ENCODE data around the gene FUZ. TPM values are rescaled to one million over a fixed set of nuclear protein-coding genes. Genes with fewer than 3 reads are reported as not detected.

Gene FUZ
- total and polyA plus RNA-seq, 2 of the 8 experiments (the other 6 are each of a cell fraction or from before 2014, with no cell fraction given): 28.4 to 33.9 TPM

- Histone ChIP-seq H3K4me3 (ENCODE audit: extremely low read depth in 1 of 4, insufficient read depth in 2 of 4, low read depth in 3 of 4, low read length in 4 of 4) (peak overlapping the region; percentile 40 to 61 (median 52)), H2BK5ac (ENCODE audit: low read depth, low read length) (peak overlapping the region; percentile 78), H4K91ac (replicated peaks; ENCODE audit: insufficient read length, low read length) (no peak overlapping the region), H3K27me3 (replicated peaks in 1 of 4; ENCODE audit: control insufficient read depth in 3 of 4, extremely low read depth in 1 of 4, insufficient read depth in 3 of 4, low read length in 3 of 4) (no peaks in the 10 kb centered on the region), H4K20me1 (replicated peaks in 1 of 2; ENCODE audit: control insufficient read depth in 1 of 2, insufficient read depth in 2 of 2, low read length in 2 of 2) (peaks cover 0 to 9% of the 10 kb centered on the region in 2 experiments), H3K18ac (ENCODE audit: extremely low read depth, low read length) (peak overlapping the region; percentile 88), H3K23me2 (ENCODE audit: low read depth, low read length) (peaks cover 2% of the 10 kb centered on the region; the same call in 1 of the 2 replicates), H2BK20ac (ENCODE audit: low read length) (no peak overlapping the region), H2BK12ac (ENCODE audit: low read depth, low read length) (peak overlapping the region; percentile 85; the same call in 1 of the 2 replicates), H3K9ac (replicated peaks in 1 of 4; ENCODE audit: extremely low read depth in 1 of 4, low read depth in 3 of 4, low read length in 3 of 4) (peak overlapping the region in 3 of 4 experiments; percentile 54 to 62 (median 58); a peak in 6 of 7 replicates), H3K36me3 (ENCODE audit: control insufficient read depth in 2 of 4, insufficient read depth in 4 of 4, low read length in 3 of 4) (peaks cover 0 to 3% (median 1%) of the 10 kb centered on the region in 4 experiments; a peak in 6 of 8 replicates), H3K4me2 (ENCODE audit: insufficient read depth in 1 of 2, low read depth in 2 of 2, low read length in 2 of 2) (peak overlapping the region; percentile 68 to 93), H3K27ac (ENCODE audit: low read depth, low read length) (no peak overlapping the region; the same call in 1 of the 2 replicates), H3K4me1 (replicated peaks in 1 of 4; ENCODE audit: control insufficient read depth in 3 of 4, insufficient read depth in 4 of 4, low read length in 3 of 4) (peaks cover 6 to 17% (median 12%) of the 10 kb centered on the region in 4 experiments), H3K56ac (replicated peaks; ENCODE audit: insufficient read length, low read depth, low read length) (no peak overlapping the region), H2AFZ (ENCODE audit: low read length) (no peak overlapping the region), H2BK120ac (replicated peaks; ENCODE audit: low read depth, low read length) (peak overlapping the region; percentile 4), H4K5ac (ENCODE audit: insufficient read length, low read depth, low read length) (no peak overlapping the region), H3K79me1 (ENCODE audit: low read depth, low read length) (0 out of 2 replicates have a peak, but pooled peaks cover 2% of the 10 kb centered on the region), H3K79me2 (ENCODE audit: control insufficient read depth in 1 of 2, insufficient read depth in 2 of 2, low read length in 2 of 2) (no peaks in the 10 kb centered on the region), H2BK15ac (ENCODE audit: low read length) (no peak overlapping the region), H4K8ac (ENCODE audit: extremely low read depth, insufficient read depth, low read length) (no peak overlapping the region; the same call in 1 of the 2 replicates), H3K4ac (replicated peaks; ENCODE audit: insufficient read length, low read depth, low read length) (no peak overlapping the region), H3K23ac (ENCODE audit: insufficient read length) (no peak overlapping the region), H3K9me3 (ENCODE audit: insufficient read depth in 2 of 2, low read depth in 1 of 2, low read length in 1 of 2) (no peaks in the 10 kb centered on the region), H3K14ac (ENCODE audit: insufficient read length) (no peak overlapping the region), H2AK5ac (ENCODE audit: low read depth, low read length) (no peak overlapping the region)
- WGBS, 2 experiments (ENCODE audit: extremely low coverage in 1 of 2, insufficient coverage in 1 of 2, insufficient read length in 1 of 2, insufficient replicate concordance in 2 of 2, low coverage in 1 of 2, low lambda C conversion rate in 2 of 2, missing lambda C conversion rate in 1 of 2): 10% methylated on average over 13 of the region's 31 CpGs; no CpG with 5 or more reads in 1 of the 2 experiments
- ChIA-PET POLR2A (ENCODE audit: partially characterized antibody) (interaction anchor here (0.8 to 4.1 kb wide), 7 partner anchors 11 to 143 kb away, joined by 3 to 26 read pairs (median 3); partner anchors contain the start of genes ADM5, BCL2L12, IRF3 and PTOV1), CTCF (ENCODE audit: partially characterized antibody) (interaction anchor here (0.7 to 1.6 kb wide), 2 partner anchors 61 to 119 kb away, joined by 3 to 4 read pairs; partner anchors contain the start of gene ADM5)
- FAIRE-seq: peak; percentile 65
- peak; percentile 94 to 99 for DNase-seq (ENCODE audit: low read depth in 1 of 2, low spot score in 2 of 2)
- TF ChIP-seq JUN (IDR thresholded peaks at IDR 0.05; ENCODE audit: low read depth, low read length): no peak
- TF ChIP-seq GABPA (IDR thresholded peaks at IDR 0.05; ENCODE audit: borderline replicate concordance, insufficient read depth, low read length): no peak
- no peak for TF ChIP-seq ZNF274 (IDR thresholded peaks at IDR 0.05; ENCODE audit: borderline replicate concordance, extremely low read depth, low read length)
- TF ChIP-seq CBX8 (IDR thresholded peaks at IDR 0.05; ENCODE audit: borderline replicate concordance, low read depth, low read length): no peak
- no peak for TF ChIP-seq SAP30 (IDR thresholded peaks at IDR 0.05; ENCODE audit: insufficient read depth, insufficient replicate concordance, low read length)
- TF ChIP-seq SIN3A (conservative IDR thresholded peaks at IDR 0.05 in 1 of 2, IDR thresholded peaks at IDR 0.05 in 1 of 2; ENCODE audit: low read depth in 1 of 2, low read length in 2 of 2): no peak; a peak in 1 of 4 replicates
- no peak for TF ChIP-seq BRCA1 (IDR thresholded peaks at IDR 0.05; ENCODE audit: low read depth, low read length)
- TF ChIP-seq FOSL1 (IDR thresholded peaks at IDR 0.05; ENCODE audit: insufficient read depth, low read depth, low read length): no peak
- no peak for TF ChIP-seq GTF2F1 (IDR thresholded peaks at IDR 0.05; ENCODE audit: borderline replicate concordance, low read depth, low read length)
- no peak for TF ChIP-seq CBX5 (IDR thresholded peaks at IDR 0.05; ENCODE audit: low read depth, low read length)
Observed at GRCh38 chr19:49808711-49809159, 4.4 kb downstream of the FUZ start.

Data from H1 (cell line).